Measurements from ENCODE around the gene BMPR1B.
"Not testable (repeated sequence)": the region's sequence is repeated elsewhere in the genome, so short reads cannot be mapped to it uniquely, and the experiment has no call there.

BMPR1B gene

DNA sequence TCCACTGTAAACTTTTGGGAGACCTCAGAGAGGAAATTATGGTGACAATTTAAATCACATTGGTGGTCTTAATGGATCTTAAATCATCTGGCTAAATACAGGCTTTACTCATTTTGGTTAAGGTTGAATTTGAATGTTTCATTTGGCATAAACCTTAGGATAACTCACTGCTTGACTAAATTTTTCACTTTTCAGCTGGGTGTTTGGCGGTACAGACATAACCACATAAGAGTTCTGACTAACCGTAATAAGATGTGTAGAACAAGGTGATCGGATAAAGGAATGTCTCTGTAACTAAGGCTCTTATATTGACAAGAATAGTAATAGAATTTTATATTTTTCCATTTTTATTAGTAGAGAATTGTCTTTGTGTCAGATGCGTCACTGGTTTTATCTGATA, 281.0 kb downstream of the BMPR1B start:
- DNase-seq (ENCODE audit: low read depth in 2 of 2), result no peak

GRCh38 chr4:95044324-95044837, 286.6 kb downstream of the BMPR1B start:
- no peak for DNase-seq (ENCODE audit: low read depth in 2 of 2)

- no peak for DNase-seq (ENCODE audit: low read depth in 2 of 2)
Observed at GRCh38 chr4:95045429-95045828, 287.7 kb downstream of the BMPR1B start.

DNA sequence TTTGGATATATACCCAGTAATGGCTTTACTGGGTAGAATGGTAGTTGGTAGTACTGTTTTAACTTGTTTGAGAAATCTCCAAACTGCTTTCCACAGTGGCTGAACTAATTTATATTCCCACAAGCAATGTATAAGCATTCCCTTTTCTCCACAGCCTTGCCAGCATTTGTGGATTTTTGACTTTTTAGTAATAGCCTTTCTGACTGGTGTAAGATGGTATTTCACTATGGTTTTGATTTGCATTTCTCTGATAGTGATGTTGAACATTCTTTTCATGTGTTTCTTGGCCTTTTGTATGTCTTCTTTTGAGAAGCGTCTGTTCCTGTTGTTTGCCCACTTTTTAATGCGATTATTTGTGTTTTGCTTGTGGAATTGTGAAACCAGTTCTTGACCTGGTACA, 290.5 kb downstream of the BMPR1B start:
- DNase-seq (ENCODE audit: low read depth in 2 of 2), result no peak

- DNase-seq (ENCODE audit: low read depth in 2 of 2), result no peak
Observed at GRCh38 chr4:95049551-95050233, 291.9 kb downstream of the BMPR1B start.

GRCh38 chr4:95050980-95051701, 293.4 kb downstream of the BMPR1B start:
- no peak for DNase-seq (ENCODE audit: low read depth in 2 of 2)

DNA sequence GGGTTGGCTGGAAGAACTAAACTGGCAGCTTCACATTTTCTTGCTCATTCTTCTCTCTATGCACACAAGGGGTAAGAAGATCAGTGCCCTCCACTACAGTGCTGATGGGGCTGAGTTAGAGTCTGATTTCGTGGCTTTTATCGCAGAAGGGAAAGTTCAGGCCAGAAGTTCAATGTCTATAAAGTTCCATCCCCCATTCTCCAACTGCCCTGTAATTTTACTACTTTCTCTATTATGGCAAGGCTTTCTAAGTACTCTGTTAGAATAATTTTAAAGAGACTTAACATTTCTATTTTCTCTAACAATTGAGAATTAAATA, 293.9 kb downstream of the BMPR1B start:
- no peak for DNase-seq (ENCODE audit: low read depth in 2 of 2)

- DNase-seq (ENCODE audit: low read depth in 2 of 2), result no peak
Observed at GRCh38 chr4:95058991-95059390, 301.2 kb downstream of the BMPR1B start.

GRCh38 chr4:95059663-95060062, 301.9 kb downstream of the BMPR1B start:
- DNase-seq (ENCODE audit: low read depth in 2 of 2), result no peak

- DNase-seq (ENCODE audit: low read depth in 2 of 2), result no peak
Observed at GRCh38 chr4:95061220-95061619, 303.5 kb downstream of the BMPR1B start.

DNA sequence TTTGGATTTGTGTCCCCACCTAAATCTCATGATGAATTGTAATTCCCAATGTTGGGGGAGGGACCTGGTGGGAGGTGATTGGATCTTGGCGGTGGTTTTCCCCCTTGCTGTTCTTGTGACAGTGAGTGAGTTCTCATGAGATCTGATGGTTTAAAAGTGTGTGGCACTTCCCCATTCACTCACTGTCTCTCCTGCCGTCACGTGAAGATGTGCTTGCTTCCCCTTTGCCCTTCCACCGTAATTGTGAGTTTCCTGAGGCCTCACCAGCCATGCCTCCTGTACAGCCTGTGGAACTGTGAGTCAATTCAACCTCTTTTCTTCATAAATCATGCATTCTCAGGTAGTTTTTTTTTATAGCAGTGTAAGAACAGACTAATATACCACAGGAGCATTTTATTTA, 304.0 kb downstream of the BMPR1B start:
- not testable (repeated sequence) for DNase-seq (ENCODE audit: low read depth in 2 of 2)

GRCh38 chr4:95066050-95066449, 308.3 kb downstream of the BMPR1B start:
- DNase-seq (ENCODE audit: low read depth in 2 of 2), result no peak

- DNase-seq (ENCODE audit: low read depth in 2 of 2), result no peak
Observed at GRCh38 chr4:95068401-95068800, 310.6 kb downstream of the BMPR1B start.

DNA sequence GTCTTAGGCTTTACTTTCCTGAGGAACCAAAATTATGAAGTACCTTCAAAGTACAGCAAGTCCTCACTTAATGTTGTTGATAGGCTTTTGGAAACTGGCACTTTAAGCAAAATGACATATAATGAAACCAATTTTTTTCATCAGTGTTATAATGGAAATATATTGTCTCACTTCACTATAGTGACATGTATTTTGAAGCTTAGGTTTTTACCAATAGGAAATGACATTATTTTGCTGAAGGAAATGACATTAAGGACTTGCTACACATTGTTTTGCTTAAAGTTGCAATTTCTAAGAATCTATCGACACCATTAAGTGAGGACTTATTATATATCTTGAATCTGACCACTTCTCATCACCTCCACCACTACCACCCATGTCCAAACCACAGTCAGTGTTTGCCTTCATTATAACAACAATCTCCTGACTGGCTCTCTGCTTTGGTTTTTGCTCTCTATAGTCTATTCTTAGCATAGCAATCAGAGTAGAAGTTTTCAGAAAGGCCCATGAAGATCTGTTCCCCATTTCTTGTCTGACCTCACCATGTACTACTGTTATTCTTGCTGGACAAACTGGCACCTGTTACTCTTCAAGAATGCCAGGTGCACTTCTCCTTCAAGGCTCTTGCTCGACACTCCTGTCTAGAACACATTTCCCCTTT, 311.2 kb downstream of the BMPR1B start:
- DNase-seq (ENCODE audit: low read depth in 2 of 2), result no peak

- DNase-seq (ENCODE audit: low read depth in 2 of 2), result no peak
Observed at GRCh38 chr4:95071851-95072250, 314.1 kb downstream of the BMPR1B start.

DNA sequence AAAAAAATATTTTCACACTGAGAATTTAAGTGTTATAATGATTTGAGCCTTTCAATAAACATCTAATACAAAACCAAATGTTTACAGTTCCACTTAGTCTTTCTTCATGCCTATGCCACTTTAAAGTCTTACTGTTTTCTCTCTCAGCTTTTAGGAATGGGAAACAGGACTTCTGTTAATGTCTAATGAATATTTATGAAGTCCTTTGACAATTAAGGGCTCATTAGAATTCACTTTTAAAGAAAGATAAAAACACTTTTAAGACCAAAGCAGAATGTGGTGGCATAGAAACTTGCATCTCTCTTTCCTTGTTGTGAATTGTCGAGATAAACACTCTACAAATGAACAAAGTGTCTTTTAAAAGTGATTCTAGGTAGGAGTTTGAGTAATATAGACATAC, 315.9 kb downstream of the BMPR1B start:
- DNase-seq (ENCODE audit: low read depth in 2 of 2), result no peak

DNA sequence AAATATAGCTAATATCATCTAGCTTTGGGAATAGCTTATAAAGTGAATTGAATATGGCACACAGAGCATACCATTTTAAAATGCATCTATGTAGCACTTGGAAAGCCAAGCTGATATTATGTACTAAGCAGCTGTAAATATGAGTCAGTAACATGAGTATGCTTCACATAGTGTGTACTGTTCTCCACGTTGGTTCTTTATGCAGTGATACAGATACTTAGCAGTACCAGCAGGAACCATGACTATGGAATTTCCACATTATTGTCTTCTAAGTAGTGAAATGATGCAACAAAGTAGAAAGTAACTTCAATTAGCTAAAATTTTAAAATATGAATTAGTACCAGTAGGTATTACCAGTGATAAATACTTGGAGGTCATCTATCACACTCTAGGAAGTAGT, 320.1 kb downstream of the BMPR1B start:
- no peak for DNase-seq (ENCODE audit: low read depth in 2 of 2)

- no peak for DNase-seq (ENCODE audit: low read depth in 2 of 2)
Observed at GRCh38 chr4:95080969-95081368, 323.2 kb downstream of the BMPR1B start.

DNA sequence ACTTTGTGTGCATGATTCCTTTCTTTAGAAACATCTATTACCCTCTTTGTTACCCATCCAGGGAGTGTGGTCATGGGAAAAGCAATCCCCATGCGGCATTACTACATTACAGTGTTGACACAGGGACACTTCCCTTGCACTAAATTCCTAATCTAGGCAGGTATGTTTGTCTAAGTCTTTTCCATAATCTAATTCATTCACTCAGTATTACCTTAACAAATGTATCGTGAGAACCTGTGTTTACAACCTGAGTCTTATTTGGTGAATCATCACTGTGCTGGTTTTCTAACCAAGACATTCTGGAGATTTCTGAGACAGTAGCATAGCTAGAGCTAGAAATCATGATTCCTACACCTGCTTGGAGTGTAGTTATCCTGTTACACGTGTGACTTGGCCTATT, 326.8 kb downstream of the BMPR1B start:
- no peak for DNase-seq (ENCODE audit: low read depth in 2 of 2)

- no peak for DNase-seq (ENCODE audit: low read depth in 2 of 2)
Observed at GRCh38 chr4:95085124-95085833, 327.5 kb downstream of the BMPR1B start.

DNA sequence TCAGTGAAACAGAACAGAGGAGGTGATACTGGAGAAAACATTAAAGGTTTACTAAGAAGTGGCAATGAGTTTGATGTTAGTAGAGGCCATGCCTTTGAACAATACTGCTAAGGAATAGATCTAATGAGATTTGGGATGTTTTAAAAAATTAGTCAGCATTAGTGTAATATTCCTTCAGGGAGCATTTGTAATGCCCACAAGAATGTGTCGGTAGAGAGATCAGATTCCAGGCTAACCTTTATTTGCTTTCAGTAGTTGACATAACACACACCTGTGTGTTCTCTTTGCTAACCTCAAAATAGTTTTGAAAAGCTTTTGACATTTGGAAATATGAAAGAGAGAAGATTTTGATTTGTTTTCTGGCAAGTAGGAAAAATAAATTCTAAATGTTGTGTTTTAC, 328.8 kb downstream of the BMPR1B start:
- DNase-seq (ENCODE audit: low read depth in 2 of 2), result no peak
